Fibroblast of pulmonary artery (primary cell): Measurements from ENCODE around the gene CEP192.

Source experiments
- DNase-seq: peaks from one replicate; pipeline ENCODE4 v3.0.0-alpha.2; 2010; ENCODE audit warnings: low read depth
- H3K4me3 ChIP-seq: replicated peaks from 2 replicates; pipeline ENCODE4 v1.5.1; 2011; ENCODE audit warnings: low read depth, mild to moderate bottlenecking, control low read depth, low read length, moderate library complexity
- CTCF ChIP-seq: IDR thresholded peaks from 2 replicates; pipeline ENCODE4 v1.5.1; 2011; ENCODE audit warnings: mild to moderate bottlenecking, control low read depth, low read length, inconsistent platforms; ENCODE audit errors: missing control alignments

The CEP192 gene

GRCh38 chr18:13004396-13004795, 13.2 kb downstream of the CEP192 start:
- TF ChIP-seq CTCF: no peak
- no peak overlapping the region for H3K4me3 ChIP-seq
- no peak for DNase-seq

GRCh38 chr18:13005289-13005688, 14.1 kb downstream of the CEP192 start:
- no peak overlapping the region for H3K4me3 ChIP-seq
- TF ChIP-seq CTCF: no peak
- DNase-seq: no peak

GRCh38 chr18:13006531-13007247, 15.5 kb downstream of the CEP192 start:
- TF ChIP-seq CTCF: no peak
- H3K4me3 ChIP-seq: no peak overlapping the region
- DNase-seq: no peak

- H3K4me3 ChIP-seq: no peak overlapping the region
- no peak for TF ChIP-seq CTCF
- no peak for DNase-seq
These were observed 16.0 kb downstream of the CEP192 start for GRCh38 chr18:13007248-13007560.

GRCh38 chr18:13011719-13012118, 20.6 kb downstream of the CEP192 start:
- H3K4me3 ChIP-seq: no peak overlapping the region
- TF ChIP-seq CTCF: no peak
- DNase-seq: no peak

- no peak for DNase-seq
- TF ChIP-seq CTCF: no peak
- no peak overlapping the region for H3K4me3 ChIP-seq
These were observed 23.1 kb downstream of the CEP192 start for GRCh38 chr18:13014232-13014631.

GRCh38 chr18:13014818-13015217, 23.7 kb downstream of the CEP192 start:
- no peak overlapping the region for H3K4me3 ChIP-seq
- no peak for DNase-seq
- TF ChIP-seq CTCF: no peak
